Mucosa of gallbladder (tissue), 1 donor: ENCODE results near the gene NXN. TPM values are rescaled to one million over a fixed set of nuclear protein-coding genes. Genes with fewer than 3 reads are reported as not detected.
"Not testable (repeated sequence)": the region's sequence is repeated elsewhere in the genome, so short reads cannot be mapped to it uniquely, and the experiment has no call there.

ENCODE experiments used
- DNase-seq: peaks from one replicate; pipeline ENCODE4 v3.0.0-alpha.2; 2020; ENCODE audit warnings: low spot score
- total RNA-seq: library from RNA; stranded (reverse); gene quantifications from one replicate; pipeline ENCODE4 v1.2.1, GENCODE V29; 2021
- donor health status: DM: no; HTN: no; CAD: no.

The NXN gene
- total RNA-seq, 1 donor from 2014 or later = 46.0 TPM

DNA sequence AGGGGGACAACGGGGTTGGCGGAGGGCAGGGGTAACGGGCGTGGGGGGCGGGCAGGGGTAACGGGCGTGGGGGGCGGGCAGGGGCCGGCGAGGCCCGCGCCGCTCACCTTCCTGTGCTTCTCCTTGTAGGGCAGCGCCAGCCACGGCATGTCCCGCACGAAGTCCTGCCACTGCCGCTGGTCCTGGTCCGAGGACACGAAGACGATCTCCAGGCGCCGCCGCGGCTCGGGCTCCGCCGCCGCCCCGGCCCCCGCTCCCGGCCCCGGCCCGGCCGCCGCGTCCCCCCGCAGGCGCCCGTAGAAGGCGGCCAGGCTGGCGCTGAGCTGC is 401 bp downstream of the NXN start:
- DNase-seq = no peak

DNA sequence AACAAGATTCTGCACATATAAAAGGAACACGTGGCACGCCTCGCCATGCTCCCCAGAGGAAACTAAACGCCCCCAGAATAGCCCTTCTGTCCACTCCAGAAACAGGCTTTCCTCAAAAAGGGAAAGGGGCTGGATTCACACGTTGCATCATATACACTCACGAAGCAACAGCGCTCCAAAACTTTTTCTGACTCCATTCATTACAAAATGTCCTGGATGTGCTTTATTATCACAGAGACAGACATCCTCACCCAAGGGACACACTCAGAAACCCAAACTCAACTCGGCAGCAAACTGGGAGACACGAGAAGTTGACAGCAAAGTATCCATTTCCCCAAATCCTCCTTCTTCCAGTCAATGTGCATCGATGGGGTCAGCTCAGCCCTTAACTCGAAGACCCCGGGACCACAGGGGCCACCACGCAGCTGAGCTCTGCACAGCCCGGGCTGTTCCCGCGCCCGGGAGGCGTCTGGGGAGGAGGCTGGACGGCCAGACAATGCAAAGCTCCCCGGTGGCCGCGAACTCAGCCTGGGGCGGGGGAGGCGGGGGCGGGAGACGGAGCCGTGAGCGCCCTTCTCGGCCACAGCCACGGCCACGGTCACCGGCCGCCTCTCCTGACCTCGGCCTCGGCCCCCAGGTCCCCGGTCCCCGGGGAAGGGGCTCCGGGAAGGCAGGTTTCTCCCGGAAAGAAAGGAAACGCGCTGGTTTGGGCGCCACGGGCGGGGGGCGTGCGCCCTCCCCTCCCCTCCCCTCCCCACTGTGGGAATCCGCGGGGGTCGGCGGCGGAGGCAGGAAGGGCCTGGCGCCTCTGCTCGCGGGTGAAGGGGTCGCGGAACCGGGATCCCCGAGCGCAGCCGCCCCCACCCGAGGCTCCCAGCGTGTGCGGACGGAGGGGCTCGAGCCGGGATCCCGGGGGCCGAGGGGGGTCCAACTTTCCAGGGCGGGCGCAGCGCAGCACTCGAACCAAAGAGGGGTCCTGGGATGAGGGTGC is 1.2 kb downstream of the NXN start:
- DNase-seq = no peak

DNA sequence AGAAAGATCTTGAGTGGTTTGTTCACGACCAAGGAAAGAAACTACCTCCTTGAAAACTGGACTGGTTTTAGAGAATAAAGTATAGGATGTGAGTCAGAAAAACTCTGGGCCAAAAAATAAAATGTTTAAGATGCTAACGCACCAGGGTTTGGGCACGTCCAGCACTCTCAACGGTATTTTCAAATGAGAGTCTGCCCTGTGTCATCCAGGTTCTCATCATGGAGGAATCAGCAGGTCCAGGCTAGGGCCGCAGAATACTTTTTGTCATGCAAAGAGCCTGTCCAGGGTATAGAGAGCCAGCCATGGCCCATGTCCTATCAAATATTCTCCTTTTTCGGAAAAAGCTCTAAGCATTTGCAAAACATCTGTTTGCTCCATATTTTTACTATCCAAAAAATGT is 2.4 kb downstream of the NXN start:
- no peak for DNase-seq

DNA sequence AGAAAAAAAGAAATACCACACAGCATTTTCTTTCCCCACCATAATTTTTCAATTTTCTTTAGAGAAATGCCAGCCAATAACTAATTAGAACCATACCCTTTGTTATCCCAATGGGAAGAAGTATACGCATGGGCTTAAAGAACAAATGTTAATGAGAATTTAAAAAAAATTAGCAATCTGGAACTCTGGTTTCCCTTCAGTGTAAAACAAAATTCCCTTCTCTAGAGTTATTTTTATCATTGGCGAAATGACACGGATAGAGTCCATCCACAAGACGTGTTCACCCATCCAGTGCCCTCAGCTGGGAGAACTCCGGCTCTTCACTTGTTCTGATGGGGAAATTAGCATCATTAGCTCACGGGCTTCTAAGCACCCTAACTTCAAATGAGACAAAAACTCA is 3.3 kb downstream of the NXN start:
- DNase-seq = no peak

DNA sequence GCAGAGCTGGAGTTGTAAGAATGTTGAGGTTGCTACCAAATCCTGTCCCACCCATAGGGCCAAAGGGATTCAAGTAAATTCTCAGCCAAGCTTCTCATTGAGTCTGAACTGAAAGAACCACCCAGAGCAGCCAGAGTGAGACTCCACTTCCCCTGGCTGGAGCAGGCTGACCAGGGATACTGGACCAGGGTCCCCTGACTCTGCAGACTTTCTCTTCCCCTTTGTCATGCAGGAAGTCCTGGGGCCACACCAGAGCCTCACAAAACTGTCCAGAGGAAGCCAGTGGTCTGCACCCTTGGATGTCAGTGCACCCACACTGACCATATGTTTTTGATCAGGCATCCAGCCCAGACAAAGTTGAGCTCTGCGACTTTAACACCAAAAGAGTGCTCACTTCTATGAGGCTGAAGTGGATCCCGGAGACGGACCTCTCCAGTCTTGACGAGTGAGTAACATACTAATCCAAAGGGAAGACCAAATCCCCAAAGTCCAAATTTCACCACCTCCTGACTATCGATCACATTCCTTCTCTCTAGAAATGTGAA is 4.1 kb downstream of the NXN start:
- no peak for DNase-seq

DNA sequence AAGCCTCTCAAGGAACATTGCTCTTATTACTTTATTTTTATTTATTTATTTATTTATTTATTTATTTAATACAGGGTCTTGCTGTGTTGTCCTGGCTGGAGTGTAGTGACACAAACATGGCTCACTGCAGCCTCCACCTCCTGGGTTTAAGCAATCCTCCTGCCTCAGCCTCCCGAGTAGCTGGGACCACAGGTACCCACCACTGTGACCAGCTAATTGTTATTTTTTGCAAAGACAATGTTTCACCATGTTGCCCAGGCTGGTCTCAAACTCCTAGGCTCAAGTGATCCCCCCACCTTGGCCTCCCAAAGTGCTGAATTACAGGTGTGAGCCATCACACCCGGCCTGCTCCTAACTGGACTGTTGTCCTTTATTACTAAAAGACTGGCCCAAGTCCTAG is 4.8 kb downstream of the NXN start:
- DNase-seq = not testable (repeated sequence)

DNA sequence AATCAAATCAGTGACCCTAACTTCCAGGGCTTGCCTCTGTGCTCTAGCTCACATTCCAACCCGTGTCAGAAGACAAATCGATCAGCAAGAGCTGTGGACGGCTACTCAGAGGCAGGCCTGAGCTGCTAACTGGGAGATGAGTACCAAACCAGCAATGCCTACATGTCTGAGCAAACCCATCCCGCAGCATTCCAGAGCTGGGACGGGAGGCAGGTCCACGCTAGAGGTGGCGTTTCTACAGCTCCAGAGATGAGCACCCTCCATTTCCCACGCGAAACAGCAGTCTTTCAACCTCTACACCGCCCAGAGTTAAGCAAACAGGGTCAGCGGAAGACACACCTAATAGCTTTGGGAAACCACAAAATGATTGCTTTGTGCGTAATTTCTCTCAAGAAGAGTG is 6.5 kb downstream of the NXN start:
- DNase-seq = no peak

DNA sequence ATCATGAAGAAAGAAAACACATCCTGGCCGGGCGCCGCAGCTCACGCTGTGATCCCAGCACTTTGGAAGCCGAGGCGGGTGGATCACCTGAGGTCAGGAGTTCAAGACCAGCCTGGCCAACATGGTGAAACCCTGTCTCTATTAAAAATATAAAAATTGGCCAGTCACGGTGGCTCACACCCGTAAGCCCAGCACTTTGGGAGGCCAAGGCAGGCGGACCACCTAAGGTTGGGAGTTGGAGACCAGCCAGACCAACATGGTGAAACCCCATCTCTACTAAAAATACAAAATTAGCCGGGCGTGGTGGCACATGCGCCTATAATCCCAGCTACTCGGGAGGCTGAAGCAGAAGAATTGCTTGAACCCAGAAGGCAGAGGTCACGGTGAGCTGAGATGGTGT is 7.7 kb downstream of the NXN start:
- DNase-seq = not testable (repeated sequence)

DNA sequence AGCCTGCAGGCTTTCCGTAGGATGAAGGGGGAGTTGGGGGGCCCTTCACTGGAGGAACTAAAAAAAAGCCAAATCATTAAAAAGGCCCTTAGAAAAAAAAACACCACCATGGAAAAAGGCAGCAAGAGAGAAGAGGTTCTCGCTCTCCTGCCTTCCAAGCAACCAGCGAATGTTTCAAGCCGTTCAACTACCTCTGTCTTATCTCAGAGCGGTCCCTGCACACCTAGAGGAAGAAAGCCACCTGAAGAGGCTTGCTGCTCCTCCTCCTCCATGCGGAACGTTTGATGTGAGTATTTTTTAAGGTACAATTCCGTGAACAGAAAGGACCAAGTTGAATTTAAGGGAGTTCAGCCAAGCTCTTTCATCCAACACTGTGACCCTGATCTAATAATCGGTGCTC is 9.2 kb downstream of the NXN start:
- DNase-seq = no peak

DNA sequence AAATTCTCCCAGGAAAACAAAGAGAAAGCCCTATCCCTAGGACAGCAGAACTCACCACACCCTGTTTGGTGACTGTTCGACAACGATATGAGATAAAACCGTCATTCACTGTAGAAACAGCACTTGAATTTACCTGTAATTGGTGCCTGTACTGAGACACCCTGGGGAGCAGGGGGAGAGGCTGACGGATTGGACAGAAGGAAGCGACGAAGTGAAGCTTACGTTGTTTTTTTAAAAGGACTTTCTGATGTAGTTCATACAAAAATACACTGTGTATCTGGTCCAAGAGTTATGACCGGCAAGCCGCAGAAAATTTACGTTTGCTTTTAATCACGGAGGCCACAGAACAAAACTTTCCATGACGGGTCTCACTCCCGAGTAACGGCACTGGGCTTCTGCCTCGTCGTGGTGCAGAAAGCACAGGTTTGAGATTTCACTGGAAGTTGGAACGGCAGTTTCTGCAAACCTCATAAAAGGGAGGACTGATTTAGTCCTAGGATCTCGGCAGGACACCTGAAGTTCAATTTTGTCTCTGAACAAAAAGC is 9.7 kb downstream of the NXN start:
- peak; percentile 24 for DNase-seq

DNA sequence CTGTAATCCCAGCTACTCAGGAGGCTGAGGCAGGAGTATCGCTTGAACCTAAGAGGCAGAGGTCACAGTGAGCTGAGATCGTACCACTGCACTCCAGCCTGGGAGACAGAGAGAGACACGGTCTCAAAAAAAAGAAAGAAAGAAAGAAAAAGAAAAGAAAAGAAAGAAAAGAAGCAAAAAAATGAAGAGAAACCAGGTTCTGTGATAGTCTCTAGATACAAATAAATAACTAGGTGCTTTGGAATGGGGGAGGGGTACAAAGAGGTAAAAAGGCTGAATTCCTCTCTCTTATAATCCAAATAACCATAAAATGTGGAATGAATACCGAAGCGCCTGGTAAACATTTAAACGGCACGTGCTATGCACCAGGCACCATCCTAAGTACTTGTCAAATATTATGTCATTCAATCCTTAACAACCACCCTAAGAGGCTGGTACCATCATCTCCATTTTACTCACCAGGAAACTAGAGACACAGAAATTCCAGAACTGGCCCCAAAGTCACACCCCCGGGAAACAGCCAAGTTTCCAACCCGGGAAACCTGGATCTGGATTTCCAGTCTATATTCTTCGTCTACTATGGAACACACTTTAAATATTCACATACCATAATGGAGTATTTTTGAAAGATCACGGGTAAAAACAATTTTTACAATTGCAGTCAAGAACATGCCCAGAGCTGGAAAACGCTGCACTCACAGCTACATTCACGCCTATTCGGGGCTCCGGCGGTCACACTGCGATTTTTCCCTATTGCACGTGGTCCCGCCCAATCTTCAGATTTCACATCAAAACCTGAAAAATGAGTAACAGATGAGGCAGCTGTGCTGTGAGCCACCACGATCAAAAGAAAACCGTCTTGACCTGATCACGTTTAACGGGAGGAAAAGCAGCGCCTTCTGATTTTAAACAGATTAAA is 10.5 kb downstream of the NXN start:
- DNase-seq = no peak

DNA sequence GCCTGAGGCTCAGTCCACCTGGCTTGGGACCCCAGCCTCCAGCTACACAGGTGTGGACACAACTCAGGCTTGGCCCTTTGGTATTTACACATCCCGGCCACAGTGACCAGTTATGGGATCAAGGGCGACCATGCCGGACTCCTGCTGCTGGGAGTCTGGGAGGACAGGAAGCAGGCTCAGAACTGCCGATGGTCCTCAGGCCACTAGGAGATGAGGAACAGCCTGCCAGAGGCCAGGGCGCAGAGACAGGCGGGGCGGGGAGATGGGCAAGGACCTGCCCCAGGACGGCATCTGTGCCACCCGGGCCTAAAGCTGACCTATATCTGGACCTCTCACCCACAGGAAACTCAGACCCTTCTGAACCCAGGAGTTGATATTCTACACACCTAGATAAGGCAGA is 12.5 kb downstream of the NXN start:
- no peak for DNase-seq

DNA sequence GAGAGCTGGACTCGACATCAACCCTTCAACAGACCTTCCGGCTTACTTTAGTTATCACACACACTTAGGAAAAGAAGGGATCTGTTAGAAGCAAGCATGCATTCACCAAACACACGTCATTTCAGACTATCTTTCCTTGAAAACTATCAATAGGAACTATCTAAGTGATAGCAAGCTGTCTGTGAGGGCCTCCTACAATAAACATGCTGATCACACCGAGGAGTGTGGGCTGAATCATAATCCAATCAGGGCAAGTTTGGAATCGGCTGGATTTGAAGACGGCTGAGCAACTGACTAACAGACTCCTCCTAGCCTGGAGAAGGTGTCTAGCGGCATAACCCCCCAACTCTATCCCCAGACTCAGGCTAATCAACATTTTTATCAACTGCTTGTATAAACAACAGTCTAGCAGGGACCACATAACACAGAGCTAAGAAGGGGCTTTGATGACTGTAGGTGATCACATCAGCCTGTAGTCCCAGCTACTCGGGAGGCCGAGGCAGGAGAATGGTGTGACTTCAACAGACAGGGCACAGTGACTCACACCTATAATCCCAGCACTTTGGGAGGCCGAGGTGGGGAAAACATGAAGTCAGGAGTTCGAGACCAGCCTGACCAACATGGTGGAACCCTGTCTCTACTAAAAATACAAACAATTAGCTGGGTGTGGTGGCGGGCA is 14.1 kb downstream of the NXN start:
- no peak for DNase-seq

DNA sequence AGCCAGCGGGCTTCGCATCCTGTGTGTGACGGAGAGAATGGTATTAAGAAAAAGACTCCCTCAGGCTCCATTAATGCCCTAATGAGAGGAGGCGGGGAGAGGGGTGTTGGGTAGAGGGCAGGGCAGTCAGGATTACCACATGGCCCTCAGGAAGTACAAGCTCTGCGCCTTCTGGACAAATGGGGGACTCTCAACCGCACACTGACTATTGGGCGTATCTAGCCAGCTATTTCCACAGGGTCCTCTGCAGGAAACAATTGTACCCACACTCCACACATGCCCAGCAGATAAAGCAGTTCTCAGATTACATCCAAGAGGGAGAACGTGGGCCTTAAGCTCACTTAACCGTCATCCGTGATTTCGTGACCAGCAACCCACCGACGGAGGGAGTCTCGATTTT is 14.7 kb downstream of the NXN start:
- no peak for DNase-seq

DNA sequence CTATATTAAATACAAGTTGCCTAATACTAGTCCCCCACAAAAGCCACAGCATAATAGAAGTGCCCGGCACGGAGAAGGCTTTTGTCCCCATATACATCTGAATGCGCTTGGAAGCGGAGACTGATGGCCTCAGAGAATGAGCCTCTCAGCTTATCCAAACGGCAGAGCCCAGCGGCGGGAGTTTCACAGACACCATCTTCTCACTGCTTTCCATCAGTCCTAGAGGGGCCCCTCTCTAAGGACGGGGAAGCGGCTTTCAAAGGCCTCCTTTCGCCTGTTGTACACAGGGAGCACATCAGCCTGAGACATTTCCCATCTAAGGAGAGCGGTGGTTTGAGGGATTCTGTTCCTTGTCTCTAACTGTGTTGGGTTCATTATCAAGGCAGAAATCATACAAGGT is 16.9 kb downstream of the NXN start:
- DNase-seq = no peak

DNA sequence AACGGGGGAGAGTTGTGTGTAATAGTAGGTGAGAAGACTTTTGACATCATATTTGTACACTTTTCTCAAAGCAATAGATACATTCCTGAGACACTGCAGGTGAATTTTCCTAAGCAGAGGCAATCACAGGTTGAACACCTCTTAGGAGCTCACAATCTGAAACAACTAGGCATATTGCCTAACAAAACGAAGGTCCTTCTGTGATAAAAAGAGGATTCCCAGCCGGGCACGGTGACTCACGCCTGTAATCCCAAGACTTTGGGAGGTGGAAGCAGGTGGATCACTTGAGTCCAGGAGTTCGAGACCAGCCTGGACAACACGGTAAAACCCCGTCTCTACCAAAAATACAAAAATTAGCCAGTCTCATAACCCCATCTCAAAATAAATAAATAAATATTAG is 17.4 kb downstream of the NXN start:
- DNase-seq = no peak

DNA sequence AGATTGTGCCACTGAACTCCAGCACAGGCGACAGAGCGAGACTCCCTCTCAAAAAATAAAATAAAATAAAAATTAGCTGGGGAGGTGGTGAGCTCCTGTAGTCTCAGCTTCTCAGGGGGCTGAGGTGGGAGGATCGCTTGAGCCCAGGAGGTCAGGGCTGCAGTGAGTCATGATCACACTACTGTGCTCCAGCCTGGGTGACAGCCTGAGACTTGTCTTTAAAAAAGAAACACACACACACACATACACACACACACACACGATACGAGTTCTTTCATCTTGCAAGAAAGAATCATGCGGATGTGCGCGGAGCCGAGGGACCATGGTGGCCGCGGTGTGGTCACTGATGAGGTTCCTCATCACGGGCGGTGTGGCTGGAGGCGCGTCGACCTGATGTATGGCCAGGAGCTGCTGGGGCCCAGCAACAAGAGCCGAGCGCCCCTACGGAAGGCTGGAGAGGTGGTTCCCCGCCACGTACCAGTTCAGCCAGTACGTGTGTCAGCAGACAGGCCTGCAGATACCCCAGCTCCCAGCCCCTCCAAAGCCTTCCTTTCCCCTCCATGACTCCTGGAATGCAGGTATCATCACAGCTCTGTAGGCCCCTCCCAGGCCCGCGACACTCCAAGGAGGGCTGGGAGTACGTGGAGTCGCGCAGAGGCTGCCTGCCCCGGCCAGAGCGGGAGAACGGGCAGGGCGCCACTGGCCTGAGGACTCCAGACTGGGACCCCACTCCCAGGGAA is 20.7 kb downstream of the NXN start:
- DNase-seq = no peak

DNA sequence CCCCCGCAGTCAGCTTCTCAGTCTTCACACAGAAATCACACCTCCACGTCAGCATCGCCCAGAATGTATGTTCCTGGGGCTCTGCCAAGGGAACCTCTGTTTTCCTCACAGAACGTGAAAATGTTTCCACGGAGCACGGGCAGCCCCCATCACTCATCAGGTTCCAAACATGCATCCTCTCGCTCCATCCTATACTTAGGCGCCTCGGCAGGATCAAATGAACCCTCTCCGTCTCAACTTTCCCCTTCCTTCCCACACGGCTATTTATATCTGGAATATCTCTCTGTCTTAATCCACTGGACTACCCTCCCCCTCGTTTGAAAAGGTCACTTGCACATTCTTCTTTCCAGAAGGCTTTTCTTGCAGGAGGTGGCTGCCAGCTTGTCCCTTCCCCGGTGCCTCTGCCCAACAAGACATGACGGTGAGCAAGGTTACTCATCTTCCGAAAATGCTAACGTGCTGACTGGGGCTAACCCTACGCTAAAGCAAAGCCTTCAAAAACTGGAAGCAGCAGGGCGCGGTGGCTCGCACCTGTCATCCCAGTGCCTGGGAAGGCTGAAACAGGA is 21.6 kb downstream of the NXN start:
- DNase-seq = no peak

DNA sequence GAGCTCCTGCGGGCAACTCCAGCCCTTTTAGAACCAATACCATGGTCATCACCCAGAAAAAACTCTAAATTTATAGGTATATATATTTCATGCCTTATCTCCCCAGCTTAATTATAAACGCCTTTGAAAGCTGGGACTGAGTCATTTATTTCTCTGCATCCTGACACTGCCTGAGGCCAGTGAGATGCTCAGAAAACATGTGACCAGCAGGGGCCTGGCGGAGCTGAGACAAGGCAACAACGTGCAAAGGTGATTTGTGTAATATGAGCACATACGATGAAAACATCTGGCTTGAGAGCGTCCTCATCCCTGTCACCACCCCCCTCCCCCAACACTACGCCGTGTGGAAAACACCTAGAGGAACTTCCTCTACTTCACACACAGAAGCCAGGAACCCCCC is 22.7 kb downstream of the NXN start:
- no peak for DNase-seq

DNA sequence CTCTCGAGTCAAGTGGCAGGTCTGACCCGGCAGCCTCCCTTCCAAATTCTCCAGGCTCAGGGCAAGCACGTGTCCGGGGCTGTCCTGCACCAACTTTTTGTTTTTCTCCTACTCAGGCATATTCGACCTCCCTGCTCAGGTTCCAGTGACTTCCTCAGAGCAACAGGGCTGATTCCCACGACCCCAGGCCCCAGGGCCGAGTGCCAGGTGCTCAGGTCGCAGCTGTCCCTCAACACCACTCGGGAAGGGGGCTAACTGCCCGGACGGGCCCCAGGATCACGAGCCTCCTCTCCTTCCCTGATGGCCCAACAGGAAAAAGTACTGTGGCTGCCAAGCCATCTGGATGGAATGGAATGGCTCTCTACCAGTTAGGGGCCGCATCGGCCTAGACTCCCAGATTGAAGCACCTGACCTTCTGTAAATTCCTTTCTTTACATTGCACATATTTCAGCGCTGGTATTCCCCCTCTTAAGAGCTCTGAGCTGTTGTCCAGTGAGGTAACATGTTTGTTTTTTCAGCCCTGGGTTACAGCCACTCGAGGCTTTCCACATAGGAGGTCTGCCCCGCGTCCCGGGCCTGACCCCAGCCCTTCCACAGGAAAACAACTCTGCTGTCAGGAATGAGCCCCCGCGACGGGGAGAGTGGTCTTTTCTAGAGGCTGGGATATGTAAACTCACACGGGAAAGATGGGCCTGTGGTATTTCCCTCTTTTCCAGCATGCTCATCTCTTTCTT is 25.0 kb downstream of the NXN start:
- DNase-seq = peak; percentile 26
